ENCODE results near the gene CALML3. TPM values are rescaled to one million over a fixed set of nuclear protein-coding genes. Genes with fewer than 3 reads are reported as not detected.

Gene CALML3
- total RNA-seq, 2 experiments from 2014 or later = not detected

GRCh38 chr10:5519054-5519453, 5.7 kb upstream of the CALML3 start:
- H3K4me1 Mint-ChIP-seq = no peaks in the 10 kb centered on the region
- no peak for ATAC-seq
- no peaks in the 10 kb centered on the region for H3K36me3 Mint-ChIP-seq (ENCODE audit: low read depth)
- DNase-seq = no peak
- no peak overlapping the region for H3K4me3 Mint-ChIP-seq
- ChIA-PET POLR2A (no interaction called here), CTCF (interaction anchor here (0.8 to 1.1 kb wide), 3 partner anchors 75 to 1958 kb away, joined by 3 read pairs; no protein-coding TSS in a partner anchor)
- no peaks in the 10 kb centered on the region for H3K9me3 Mint-ChIP-seq (ENCODE audit: low read depth)
- H3K27ac Mint-ChIP-seq = no peak overlapping the region
- no peaks in the 10 kb centered on the region for H3K27me3 Mint-ChIP-seq
- intact Hi-C loops (cut with DNase I, micrococcal nuclease) = no loop called here

- ChIA-PET CTCF (interaction anchor here (0.6 kb wide), 1 partner anchor 83 kb away, joined by 3 read pairs; no protein-coding TSS in a partner anchor), POLR2A (no interaction called here)
- no peak overlapping the region for H3K4me3 Mint-ChIP-seq
- H3K9me3 Mint-ChIP-seq (ENCODE audit: low read depth) = no peaks in the 10 kb centered on the region
- H3K27me3 Mint-ChIP-seq = no peaks in the 10 kb centered on the region
- intact Hi-C loops (cut with DNase I, micrococcal nuclease) = no loop called here
- no peak overlapping the region for H3K27ac Mint-ChIP-seq
- DNase-seq (no peak), ATAC-seq (no peak)
- H3K4me1 Mint-ChIP-seq = no peaks in the 10 kb centered on the region
- no peaks in the 10 kb centered on the region for H3K36me3 Mint-ChIP-seq (ENCODE audit: low read depth)
Observed at GRCh38 chr10:5522913-5523560, 1.7 kb upstream of the CALML3 start.

GRCh38 chr10:5523796-5524574, 776 bp upstream of the CALML3 start:
- DNase-seq (no peak), ATAC-seq (no peak)
- Mint-ChIP-seq H3K27me3 (no peaks in the 10 kb centered on the region), H3K4me3 (no peak overlapping the region), H3K4me1 (no peaks in the 10 kb centered on the region), H3K27ac (no peak overlapping the region), H3K9me3 (ENCODE audit: low read depth) (no peaks in the 10 kb centered on the region), H3K36me3 (ENCODE audit: low read depth) (no peaks in the 10 kb centered on the region)
- intact Hi-C loops (cut with DNase I, micrococcal nuclease) = no loop called here
- CTCF ChIA-PET = interaction anchor here (0.6 to 0.7 kb wide), 2 partner anchors 59 to 84 kb away, joined by 3 read pairs; no protein-coding TSS in a partner anchor
- POLR2A ChIA-PET = no interaction called here

- ChIA-PET POLR2A (no interaction called here), CTCF (interaction anchor here (0.6 to 0.7 kb wide), 3 partner anchors 17 to 881 kb away, joined by 3 to 4 read pairs (median 4); no protein-coding TSS in a partner anchor)
- Mint-ChIP-seq H3K27ac (no peak overlapping the region), H3K4me1 (no peaks in the 10 kb centered on the region), H3K9me3 (ENCODE audit: low read depth) (no peaks in the 10 kb centered on the region), H3K36me3 (ENCODE audit: low read depth) (no peaks in the 10 kb centered on the region), H3K27me3 (no peaks in the 10 kb centered on the region), H3K4me3 (no peak overlapping the region)
- ATAC-seq = no peak
- no peak for DNase-seq
- intact Hi-C loops (cut with DNase I, micrococcal nuclease) = no loop called here
Observed at GRCh38 chr10:5525561-5526341, 990 bp downstream of the CALML3 start.

GRCh38 chr10:5526691-5527331, 2.0 kb downstream of the CALML3 start:
- no peak for DNase-seq
- no peak overlapping the region for H3K4me3 Mint-ChIP-seq
- no peaks in the 10 kb centered on the region for H3K4me1 Mint-ChIP-seq
- no peak for ATAC-seq
- no peaks in the 10 kb centered on the region for H3K9me3 Mint-ChIP-seq (ENCODE audit: low read depth)
- H3K36me3 Mint-ChIP-seq (ENCODE audit: low read depth) = no peaks in the 10 kb centered on the region
- no peaks in the 10 kb centered on the region for H3K27me3 Mint-ChIP-seq
- intact Hi-C loops (cut with DNase I, micrococcal nuclease) = no loop called here
- H3K27ac Mint-ChIP-seq = no peak overlapping the region
- ChIA-PET POLR2A (no interaction called here), CTCF (no interaction called here)

GRCh38 chr10:5527332-5528200, 2.8 kb downstream of the CALML3 start:
- Mint-ChIP-seq H3K36me3 (ENCODE audit: low read depth) (no peaks in the 10 kb centered on the region), H3K9me3 (ENCODE audit: low read depth) (no peaks in the 10 kb centered on the region), H3K27me3 (no peaks in the 10 kb centered on the region), H3K27ac (no peak overlapping the region), H3K4me3 (no peak overlapping the region), H3K4me1 (no peaks in the 10 kb centered on the region)
- DNase-seq (no peak), ATAC-seq (no peak)
- CTCF ChIA-PET = no interaction called here
- POLR2A ChIA-PET = interaction anchor here (0.6 kb wide), 1 partner anchor 63 kb away, joined by 5 read pairs; no protein-coding TSS in a partner anchor
- intact Hi-C loops (cut with DNase I, micrococcal nuclease) = no loop called here

GRCh38 chr10:5528989-5529701, 4.4 kb downstream of the CALML3 start:
- ATAC-seq (no peak), DNase-seq (no peak)
- H3K36me3 Mint-ChIP-seq (ENCODE audit: low read depth) = no peaks in the 10 kb centered on the region
- no peaks in the 10 kb centered on the region for H3K4me1 Mint-ChIP-seq
- H3K4me3 Mint-ChIP-seq = no peak overlapping the region
- no peaks in the 10 kb centered on the region for H3K9me3 Mint-ChIP-seq (ENCODE audit: low read depth)
- intact Hi-C loops (cut with DNase I, micrococcal nuclease) = no loop called here
- no peak overlapping the region for H3K27ac Mint-ChIP-seq
- no peaks in the 10 kb centered on the region for H3K27me3 Mint-ChIP-seq
- ChIA-PET CTCF (interaction anchor here (0.8 to 0.9 kb wide), 2 partner anchors 19 to 94 kb away, joined by 3 to 4 read pairs; no protein-coding TSS in a partner anchor), POLR2A (interaction anchor here (0.6 kb wide), 1 partner anchor 30 kb away, joined by 4 read pairs; no protein-coding TSS in a partner anchor)

GRCh38 chr10:5529702-5530411, 5.1 kb downstream of the CALML3 start:
- CTCF ChIA-PET = interaction anchor here (0.8 to 0.9 kb wide), 2 partner anchors 20 to 93 kb away, joined by 3 to 4 read pairs; no protein-coding TSS in a partner anchor
- no peak overlapping the region for H3K4me3 Mint-ChIP-seq
- DNase-seq = no peak
- POLR2A ChIA-PET = interaction anchor here (0.6 kb wide), 1 partner anchor 30 kb away, joined by 4 read pairs; no protein-coding TSS in a partner anchor
- H3K27me3 Mint-ChIP-seq = no peaks in the 10 kb centered on the region
- no peaks in the 10 kb centered on the region for H3K4me1 Mint-ChIP-seq
- H3K9me3 Mint-ChIP-seq (ENCODE audit: low read depth) = no peaks in the 10 kb centered on the region
- no peak overlapping the region for H3K27ac Mint-ChIP-seq
- ATAC-seq = no peak
- H3K36me3 Mint-ChIP-seq (ENCODE audit: low read depth) = no peaks in the 10 kb centered on the region
- intact Hi-C loops (cut with DNase I, micrococcal nuclease) = no loop called here

GRCh38 chr10:5530412-5530806, 5.6 kb downstream of the CALML3 start:
- H3K4me3 Mint-ChIP-seq = no peak overlapping the region
- no peak for ATAC-seq

More at GRCh38 chr10:5530412-5530806, 5.6 kb downstream of the CALML3 start:
- intact Hi-C loops (cut with DNase I, micrococcal nuclease) = no loop called here
- no peaks in the 10 kb centered on the region for H3K36me3 Mint-ChIP-seq (ENCODE audit: low read depth)
- H3K27ac Mint-ChIP-seq = no peak overlapping the region
- no peak for DNase-seq
- POLR2A ChIA-PET = no interaction called here
- CTCF ChIA-PET = no interaction called here
- H3K9me3 Mint-ChIP-seq (ENCODE audit: low read depth) = no peaks in the 10 kb centered on the region
- no peaks in the 10 kb centered on the region for H3K4me1 Mint-ChIP-seq
- no peaks in the 10 kb centered on the region for H3K27me3 Mint-ChIP-seq

Data from activated CD4-positive, alpha-beta T cell treated with anti-CD3 and anti-CD28 coated beads for 36 hours (primary cell).